Endometrium (tissue), 2 donors: ENCODE results near the gene ORC1.
"Not testable (repeated sequence)": the region's sequence is repeated elsewhere in the genome, so short reads cannot be mapped to it uniquely, and the experiment has no call there.

Experiments used
- FAIRE-seq: peaks from 2 replicates; lab custom pipeline; 2012; peaks lifted over from hg19 to GRCh38; lab: Jason Lieb, UNC
- donor health status: control.
- donor health status: control.

ORC1 gene

DNA sequence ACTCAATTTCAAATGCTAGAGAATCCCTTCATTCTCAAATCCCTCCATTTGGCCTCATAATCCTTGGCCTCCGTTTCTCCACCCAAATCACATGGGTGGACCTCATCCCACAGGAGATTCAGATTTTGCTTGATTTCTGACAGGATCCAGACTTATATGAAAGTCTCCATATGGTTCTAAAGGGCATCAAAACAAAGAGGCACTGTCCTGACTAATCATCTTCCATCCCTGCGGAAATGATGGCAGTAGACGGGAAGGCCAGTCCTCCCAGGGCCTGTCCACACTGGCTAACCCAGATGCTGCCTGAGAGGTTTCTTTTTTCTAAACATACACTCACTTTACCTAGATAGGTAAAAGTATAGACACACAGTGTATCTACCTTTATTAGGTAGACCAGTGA is 18.8 kb downstream of the ORC1 start:
- FAIRE-seq, result no peak

DNA sequence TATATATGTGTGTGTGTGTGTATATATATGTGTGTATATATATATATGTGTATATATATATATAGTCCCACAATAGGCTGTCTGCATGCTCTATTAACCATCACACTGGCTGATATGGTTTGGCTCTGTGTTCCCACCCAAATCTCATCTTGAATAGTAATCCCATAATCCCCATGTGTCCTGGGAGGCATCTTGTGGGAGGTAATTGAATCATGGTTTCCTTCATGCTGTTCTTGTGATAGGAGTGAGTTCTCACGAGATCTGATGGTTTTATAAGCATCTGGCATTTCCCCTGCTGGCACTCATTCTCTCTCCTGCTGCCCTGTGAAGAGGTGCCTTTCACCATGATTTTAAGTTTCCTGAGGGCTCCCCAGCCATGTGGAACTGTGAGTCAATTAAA is 34.4 kb downstream of the ORC1 start:
- not testable (repeated sequence) for FAIRE-seq

DNA sequence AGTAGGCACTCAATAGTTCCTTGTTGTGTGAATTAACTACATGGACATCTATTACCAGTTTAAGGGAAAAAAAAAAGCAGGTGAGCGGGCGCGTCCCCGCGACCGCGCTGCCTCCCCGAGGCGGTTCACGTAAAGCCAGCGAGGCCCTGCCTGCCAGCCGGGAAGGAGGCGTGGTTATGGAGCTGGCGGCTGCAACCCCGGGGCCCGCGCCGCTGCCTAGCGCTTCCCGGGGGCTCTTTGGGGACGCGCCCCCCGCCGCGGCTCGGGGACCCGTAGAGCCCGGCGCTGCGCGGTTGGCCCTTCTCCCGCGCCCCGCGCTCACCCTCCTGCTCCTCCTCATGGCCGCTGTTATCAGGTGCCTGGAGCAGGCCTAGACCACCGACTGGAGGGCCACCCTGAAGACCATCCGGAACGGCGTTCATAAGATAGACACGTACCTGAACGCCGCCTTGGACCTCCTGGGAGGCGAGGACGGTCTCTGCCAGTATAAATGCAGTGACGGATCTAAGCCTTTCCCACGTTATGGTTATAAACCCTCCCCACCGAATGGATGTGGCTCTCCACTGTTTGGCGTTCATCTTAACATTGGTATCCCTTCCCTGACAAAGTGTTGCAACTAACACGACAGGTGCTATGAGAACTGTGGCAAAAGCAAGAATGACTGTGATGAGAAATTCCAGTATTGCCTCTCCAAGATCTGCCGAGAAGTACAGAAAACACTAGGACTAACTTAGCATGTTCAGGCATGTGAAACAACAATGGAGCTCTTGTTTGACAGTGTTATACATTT is 35.6 kb downstream of the ORC1 start:
- no peak for FAIRE-seq

DNA sequence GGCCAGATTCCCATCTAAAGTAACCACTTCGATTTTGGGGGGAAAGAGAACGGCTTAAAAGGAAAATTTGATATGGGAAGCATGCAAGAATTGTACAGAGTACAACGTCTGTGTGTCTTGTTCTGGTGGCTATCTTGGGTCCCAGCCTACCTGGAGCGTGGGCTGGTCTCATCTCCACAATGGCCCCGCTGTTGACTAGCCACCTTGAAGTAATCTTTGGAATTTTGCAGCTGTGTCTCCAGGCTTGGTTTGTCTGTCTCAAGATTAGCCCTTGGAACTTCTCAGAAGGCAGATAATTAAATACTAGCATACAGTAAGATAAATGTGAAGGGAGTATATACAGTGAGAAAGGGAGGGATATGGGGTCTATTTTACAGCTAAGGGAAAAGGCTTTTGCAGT is 37.0 kb downstream of the ORC1 start:
- FAIRE-seq, result no peak

DNA sequence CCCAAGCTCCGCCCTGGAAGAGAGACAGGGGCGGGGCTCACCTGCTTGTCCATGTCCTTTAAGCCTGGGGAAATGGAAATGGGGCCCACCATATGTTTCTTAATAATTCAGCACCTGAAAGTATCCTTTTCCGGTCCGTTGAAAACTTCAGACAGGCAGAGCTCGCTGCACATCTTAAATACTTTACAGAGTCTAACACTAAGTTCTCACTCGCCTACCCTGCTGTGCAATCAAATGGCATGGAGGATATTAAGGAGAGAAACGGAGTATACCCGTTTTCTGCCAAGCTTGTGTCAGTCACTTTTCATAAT is 37.8 kb downstream of the ORC1 start:
- FAIRE-seq, result no peak

DNA sequence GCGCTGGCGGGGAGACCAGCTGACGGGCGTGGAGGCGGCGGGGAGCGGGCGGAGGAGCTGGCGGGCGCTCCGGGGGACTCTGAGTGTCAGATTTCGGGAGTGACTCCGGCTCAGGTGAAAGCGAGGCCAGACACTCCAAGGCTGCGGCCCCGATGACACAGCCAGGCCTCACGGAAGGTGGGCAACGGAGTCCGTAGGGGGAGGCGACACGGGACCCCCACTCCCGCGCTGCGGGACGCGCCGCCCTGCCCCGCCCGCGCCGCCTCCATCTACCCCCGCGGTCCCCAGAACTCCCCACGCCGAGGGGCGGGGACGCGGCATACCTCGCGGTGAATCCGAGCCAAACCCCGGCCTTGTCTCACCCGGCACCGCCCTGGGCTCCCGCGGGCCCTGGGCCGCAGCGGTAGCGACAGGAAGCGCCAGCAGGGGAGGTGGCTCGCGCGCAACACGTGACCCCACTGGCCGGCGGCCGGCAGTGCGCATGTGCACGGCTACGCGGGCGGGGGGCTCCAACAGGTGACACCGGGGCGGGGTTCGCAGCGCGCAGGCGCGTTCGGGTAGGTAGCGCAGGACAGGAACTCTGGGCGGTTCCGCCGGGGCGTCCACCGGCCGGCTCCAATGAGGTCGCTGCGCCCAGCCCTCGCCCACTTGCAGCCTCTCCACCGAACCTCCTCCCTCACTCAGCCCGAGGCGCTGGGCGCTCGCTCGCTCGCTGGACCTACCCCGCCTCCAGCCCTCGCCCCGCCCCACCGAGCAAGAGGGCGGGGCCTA is 38.3 kb downstream of the ORC1 start, which contains the start of gene CC2D1B:
CC2D1B (minus strand) TSS at position 460 of the 771 bp plus-strand sequence. CDS start 1,585 bp downstream, outside the sequence.
- FAIRE-seq, result peak; percentile 26

DNA sequence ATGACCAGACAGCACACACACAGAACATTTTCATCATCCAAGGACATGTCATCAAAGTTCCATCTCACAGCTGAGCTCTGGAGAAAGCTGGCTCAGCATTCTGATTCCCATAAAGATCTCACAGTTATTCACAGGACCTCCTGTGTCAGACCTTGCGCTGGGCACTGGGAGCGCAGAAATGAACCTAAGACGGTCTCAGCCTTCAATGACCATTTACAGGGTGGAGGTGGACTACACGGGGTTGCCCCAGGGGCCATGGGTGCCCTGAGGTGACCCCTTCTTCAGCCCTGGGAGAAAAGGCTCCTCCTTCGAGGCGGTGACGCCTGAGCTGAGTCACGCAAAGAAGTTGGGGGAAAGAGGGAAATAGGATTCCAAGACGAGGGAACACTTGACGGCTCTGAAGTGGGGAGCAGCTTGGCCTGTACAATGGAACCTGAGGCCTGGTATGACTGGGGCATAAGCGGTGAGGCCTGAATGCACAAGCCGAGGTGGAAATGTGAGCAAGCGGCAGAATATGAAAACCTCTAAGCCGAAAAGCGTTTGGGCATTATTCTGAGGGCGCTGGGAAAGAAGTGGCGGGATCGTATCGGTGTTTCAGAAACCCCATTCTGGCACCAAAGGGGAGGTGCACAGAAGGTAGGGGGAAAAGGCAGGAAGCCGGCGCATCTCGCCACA is 39.0 kb downstream of the ORC1 start:
- no peak for FAIRE-seq

DNA sequence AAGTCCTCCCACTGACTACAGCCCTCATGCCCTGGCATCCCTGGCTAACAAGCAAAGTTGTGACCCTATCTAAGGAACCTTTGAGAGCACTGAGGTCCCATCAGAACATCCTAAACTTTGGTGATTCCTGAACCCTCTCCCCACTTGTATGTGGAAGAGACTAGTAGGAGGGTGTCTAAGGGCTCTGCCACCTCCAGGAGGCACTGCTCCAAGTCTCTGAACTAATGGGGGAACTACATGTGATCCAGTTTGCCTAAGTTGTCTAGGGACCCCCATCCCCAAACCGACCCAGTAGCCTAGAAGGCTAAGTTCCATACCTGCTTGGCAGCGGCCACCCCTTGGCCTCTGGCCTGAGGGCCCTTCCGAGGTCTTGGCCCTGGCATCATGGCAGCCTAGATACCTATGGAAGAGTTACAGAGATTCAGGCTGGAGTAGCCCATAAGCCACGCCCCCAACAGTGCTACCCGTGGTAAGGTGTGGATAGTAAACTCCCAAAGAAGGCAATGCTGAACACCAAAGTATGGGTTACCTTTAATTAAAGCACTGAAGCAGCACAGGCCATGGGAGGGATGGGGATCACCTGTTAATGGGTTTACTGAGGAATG is 39.9 kb downstream of the ORC1 start:
- no peak for FAIRE-seq

DNA sequence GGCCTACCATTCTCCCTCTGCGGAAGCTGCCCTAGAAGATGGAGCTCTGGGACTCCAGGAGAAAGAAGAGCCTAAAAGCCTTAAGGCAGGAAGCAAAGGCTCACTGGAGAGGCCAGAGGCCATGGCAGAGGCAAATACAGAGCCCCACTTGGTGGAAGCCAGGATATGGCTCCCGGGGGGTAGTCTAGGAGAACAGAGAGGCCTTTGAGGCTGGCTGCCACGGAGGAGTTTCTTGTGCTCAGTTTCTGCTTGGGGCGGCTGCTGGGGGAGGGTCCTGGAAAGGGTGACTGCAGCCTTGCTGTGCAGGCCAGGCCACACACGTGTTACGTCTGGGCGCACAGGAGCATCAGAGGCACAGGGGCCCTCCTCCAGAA is 43.6 kb downstream of the ORC1 start:
- no peak for FAIRE-seq

DNA sequence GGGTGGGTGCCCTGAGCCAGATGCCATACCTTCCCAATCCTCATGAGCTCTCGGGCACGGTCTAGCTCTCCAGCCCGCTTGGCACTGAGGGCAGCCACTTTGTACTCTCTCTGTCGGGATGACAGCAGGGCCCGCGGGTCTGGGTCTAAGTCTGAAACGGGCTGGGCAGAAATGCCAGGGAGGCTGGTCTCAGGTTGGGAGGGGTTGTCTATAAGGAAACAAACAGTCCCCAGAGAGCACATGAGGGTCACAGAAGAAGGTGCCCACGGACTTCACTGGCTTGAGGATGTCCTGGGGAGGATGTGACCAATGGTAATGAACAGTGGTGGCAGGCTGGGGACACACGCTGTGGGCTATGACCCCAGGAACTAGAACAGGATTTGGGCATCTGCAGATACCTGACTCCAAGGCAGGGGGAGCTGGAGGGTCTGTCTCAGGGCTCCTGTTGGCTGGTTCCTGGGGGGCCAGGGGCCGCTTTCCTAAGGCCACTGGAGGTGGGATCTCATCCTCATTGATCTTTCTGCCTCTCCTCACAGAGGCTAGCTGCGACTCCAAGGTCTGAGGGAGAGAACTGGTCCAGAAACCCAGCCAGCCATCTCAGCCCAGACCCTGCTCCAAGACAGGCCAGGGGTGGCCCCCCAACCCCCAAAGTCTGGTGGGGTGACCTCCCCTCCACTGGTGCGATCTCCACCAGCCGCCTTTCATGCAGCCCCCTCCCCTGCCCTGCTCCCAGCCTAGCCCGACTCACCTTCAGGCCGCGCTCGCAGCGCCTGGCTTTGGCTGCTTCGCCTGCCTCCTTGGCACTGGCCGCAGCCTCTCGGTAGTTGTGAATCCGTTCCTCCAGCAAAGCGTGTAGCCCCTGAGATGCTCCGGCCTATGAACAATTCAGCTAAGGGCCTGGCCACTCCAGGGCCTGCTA is 44.3 kb downstream of the ORC1 start:
- FAIRE-seq, result no peak

DNA sequence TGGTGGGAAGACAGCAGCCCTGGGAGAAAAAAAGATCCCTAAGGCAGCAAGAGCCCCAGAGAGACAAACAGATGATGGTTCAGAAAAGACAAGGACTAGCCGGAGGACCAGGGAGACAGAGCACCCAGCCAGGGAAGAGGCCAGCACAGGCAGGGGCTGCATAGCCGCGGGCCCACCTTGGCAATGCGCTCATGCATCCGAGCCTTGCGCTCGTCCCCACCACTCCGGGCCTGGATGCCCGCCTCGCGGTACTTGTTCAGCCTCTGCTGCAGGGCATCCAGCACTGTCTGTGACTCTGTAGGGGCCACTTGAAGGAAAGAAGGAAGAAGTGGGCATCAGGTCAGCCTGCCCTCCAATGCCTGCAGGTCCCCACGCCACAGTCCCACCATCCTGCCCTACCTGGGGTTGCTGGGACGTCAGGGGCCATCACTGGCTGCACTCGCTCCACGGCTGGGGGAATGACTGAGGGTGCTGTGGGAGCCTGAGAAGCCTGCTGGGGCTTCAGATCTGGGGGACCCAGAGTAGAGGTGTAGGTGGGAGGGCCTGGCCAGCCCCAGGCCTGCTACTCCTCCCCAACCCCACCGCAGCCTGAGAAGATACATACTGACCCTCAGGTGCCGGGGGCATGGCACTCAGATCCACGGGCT is 45.2 kb downstream of the ORC1 start:
- FAIRE-seq, result no peak

DNA sequence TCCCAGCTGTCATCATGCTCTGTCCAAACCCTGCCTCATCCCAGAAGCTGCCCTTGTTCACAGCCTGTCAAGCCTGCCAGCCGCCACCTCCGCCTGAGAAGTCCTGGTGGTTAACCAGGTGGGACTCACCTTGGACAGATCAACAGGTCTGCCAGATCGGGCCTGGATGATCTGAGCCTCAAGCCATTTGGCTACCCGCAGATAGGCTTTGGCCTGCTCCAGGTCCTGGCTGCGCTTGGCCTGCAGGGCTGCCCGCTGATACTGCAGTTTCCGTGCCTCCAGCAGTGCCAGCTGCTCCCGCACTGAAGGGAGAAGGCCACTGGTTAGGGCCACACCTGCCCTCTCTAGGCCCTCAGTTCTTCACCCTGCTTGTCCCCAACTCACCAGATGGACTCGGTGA is 46.8 kb downstream of the ORC1 start:
- no peak for FAIRE-seq

DNA sequence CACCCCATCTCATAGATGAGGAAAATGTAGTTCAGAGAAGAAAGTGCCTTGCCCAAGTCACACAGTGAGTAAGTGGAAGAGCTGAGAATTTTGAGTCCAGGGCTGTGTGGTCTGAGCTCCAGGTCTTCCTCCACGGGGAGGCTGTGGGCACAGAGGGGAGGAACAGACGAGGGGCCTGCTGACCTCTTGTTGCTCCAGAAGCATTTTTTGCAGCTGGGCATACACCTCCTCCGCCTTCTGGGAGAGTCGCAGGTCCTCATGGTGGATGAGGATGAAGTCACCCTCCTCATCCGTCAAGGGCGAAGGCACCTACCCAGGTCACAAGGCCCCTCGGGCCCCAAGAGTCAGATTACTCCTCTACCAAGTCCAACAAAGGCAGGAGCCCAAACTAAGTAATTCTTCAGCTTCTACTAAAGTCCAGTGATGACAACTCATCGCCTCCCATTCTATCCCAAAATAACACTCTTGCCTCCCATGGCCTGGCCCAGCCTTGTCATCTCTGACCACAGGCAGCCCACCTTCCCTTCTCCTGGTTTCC is 47.3 kb downstream of the ORC1 start:
- no peak for FAIRE-seq

DNA sequence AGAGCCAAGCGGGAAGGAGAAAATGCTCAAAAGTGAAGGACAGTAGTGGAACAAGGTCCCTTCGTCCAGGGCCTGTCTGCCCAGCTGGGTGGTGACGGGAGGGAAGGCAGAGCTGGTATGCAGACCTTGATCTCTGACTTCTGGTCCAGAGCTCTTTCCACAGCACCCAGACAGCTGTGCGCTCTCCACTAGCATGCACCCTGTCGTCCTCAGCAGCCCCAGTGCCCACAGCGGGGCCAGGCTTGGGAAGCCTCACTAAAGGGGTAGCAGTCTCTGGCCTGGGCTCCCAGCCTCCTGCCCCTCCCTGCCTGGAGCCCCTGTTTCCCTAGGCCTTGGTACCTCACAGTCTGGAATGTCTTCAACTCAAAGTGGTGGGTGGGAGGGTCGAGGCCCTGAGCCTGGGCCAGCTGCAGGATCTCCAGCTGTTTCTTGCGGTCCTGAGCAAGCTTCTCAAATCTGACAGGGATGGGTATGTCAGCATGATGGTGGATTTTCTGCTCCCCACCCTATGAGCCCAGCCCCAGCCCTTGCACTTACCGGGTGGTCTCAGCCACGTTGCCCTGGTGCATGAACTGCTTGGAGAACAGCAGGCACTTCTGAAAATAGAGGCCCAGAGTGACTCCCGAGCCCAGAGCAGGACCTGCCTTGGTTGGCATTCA is 48.2 kb downstream of the ORC1 start:
- no peak for FAIRE-seq

DNA sequence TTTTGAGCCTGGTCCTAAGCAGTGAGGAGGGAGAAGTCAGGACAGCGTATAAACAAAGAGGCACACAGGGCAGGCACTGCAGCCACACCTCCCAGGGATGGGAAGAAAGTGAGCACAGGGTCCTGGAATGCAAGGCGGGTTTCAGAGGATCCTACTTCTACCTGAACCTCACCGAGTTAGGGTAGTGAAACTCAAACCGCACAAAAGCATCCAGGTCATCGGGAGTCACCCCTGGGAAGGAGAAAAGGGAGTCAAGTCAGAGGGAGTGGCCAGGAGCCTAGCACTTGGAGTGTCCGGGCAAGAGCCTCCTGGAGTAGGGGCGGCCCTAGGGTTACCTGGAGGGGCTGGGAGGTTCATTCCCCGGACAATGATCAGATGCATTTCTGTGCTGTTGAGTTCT is 48.8 kb downstream of the ORC1 start:
- no peak for FAIRE-seq

DNA sequence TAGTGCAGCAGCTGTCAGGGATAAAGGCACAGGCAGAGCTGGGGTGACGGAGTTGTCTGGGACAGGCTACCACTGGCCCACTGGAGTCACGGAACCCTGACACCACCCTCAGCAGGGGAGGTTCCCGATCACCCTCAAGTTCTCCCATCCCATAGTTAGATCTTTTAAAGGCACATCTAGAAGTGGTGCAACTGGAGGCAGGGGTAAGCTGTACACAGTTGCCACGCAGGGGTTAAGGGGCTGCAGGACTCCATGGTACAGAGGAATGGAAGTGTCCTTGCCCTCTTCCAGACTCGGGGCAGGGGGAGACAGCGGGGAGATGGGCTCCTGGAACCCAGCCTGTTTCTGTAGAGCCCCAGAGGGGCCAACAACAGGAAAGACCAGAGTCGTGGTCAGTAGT is 51.5 kb downstream of the ORC1 start:
- FAIRE-seq, result no peak

DNA sequence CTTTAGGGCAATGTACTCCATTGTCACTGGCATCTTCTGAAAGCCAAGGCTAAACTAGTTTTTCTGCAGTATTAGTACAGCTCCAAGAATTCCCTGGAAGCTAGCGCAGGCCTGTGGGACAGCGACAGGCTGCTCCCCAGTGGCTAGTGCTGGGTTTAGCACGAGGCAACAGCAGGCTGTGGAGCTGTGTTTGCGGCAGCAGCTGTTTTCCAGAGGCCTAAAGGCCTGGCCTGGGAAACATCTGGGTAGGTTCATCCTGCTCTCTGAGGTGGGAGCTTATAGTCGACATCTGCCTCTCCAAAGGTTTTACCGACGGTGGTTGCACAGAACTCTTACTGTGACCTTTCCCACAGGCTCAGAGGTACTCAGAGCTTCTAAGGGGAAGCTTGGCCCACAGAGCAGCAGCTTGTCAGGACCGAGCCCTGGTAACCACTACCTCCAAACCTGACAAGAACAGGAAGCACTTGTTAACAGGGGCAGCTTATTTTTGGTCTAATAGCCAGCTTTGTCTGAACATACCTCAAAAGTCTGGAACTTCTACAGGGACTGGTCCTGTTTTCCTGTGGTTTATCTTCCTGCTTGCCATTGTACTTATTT is 55.4 kb downstream of the ORC1 start:
- no peak for FAIRE-seq

DNA sequence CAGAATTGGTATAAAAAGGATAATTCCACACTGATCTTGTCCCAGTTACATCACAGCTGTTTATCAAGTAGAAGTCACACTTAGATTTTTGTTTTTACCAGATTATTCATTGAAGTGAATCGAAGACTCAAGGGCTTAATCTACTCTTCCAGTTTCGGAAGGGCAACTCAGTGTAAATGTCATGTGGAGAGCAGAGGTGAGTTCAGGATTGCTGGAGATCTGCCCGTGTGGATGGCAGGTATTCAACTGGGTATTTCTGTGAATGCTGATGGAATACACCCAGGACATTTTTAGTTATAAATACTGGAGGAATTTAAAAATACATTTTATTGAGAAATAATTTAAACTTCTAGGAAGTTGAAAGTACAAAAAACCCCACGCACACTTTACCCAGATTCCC is 57.6 kb downstream of the ORC1 start:
- no peak for FAIRE-seq

DNA sequence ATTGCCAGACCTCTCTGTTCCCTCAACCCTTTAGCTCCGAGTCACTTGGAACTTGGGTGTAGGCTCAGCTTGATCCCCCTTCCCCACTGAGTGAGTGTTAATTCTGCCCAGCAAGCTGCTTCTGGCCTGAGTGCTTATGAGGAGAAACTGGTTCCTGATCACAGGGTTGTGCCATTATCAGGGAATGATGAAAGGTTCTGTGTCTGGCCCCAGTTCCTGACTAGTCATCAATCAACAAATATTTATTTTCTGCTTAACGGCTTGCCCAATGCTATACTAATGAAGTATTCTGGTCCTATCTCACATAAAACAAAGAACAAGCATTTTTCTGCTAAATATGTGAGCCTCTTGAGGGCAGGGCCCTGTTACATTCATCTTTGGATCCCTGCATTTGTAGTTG is 59.0 kb downstream of the ORC1 start:
- no peak for FAIRE-seq

DNA sequence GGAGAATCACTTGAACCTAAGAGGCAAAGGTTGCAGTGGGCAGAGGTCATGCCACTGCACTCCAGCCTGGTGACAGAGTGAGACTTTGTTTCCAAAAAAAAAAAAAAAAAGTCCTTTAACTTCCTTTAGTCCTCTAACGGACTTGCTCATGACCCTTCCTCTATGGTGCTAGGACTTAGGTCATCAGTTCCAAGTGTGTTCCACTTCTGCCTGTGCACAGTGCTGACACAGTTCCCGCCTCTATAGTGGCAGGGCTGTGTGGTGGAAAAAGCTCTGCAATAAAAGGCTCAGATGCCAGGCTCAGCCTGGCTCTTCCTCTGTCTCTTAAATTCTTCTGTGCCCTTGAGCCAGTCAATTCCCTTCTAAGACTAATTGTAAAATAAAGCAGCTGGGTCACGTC is 60.2 kb downstream of the ORC1 start:
- FAIRE-seq, result no peak
